Measurements from ENCODE around the gene NGDN.

The NGDN gene

GRCh38 chr14:23522643-23523198, 53.2 kb downstream of the NGDN start:
- no peak for TF ChIP-seq TAF1 (IDR thresholded peaks at IDR 0.05; ENCODE audit: borderline replicate concordance, insufficient read depth, low read length)
- no peak for TF ChIP-seq SIN3A (IDR thresholded peaks at IDR 0.05; ENCODE audit: borderline replicate concordance, insufficient read depth, low read length)
- TF ChIP-seq POLR2AphosphoS5 (IDR thresholded peaks at IDR 0.05; ENCODE audit: low read depth, low read length), result no peak
- TF ChIP-seq REST (IDR thresholded peaks at IDR 0.05; ENCODE audit: insufficient read depth in 1 of 2, low read depth in 2 of 2, low read length in 2 of 2), result no peak
- no peak for TF ChIP-seq FOXP2 (optimal IDR thresholded peaks at IDR 0.05; ENCODE audit: borderline replicate concordance, extremely low read depth, extremely low read length, insufficient read depth)

- TF ChIP-seq POLR2AphosphoS5 (IDR thresholded peaks at IDR 0.05; ENCODE audit: low read depth, low read length) (no peak), FOXP2 (optimal IDR thresholded peaks at IDR 0.05; ENCODE audit: borderline replicate concordance, extremely low read depth, extremely low read length, insufficient read depth) (no peak), SIN3A (IDR thresholded peaks at IDR 0.05; ENCODE audit: borderline replicate concordance, insufficient read depth, low read length) (no peak), REST (IDR thresholded peaks at IDR 0.05; ENCODE audit: insufficient read depth in 1 of 2, low read depth in 2 of 2, low read length in 2 of 2) (no peak), TAF1 (IDR thresholded peaks at IDR 0.05; ENCODE audit: borderline replicate concordance, insufficient read depth, low read length) (no peak)
Measured at GRCh38 chr14:23523229-23524016, 53.9 kb downstream of the NGDN start.

GRCh38 chr14:23524954-23525353, 55.5 kb downstream of the NGDN start:
- TF ChIP-seq TAF1 (IDR thresholded peaks at IDR 0.05; ENCODE audit: borderline replicate concordance, insufficient read depth, low read length) (no peak), POLR2AphosphoS5 (IDR thresholded peaks at IDR 0.05; ENCODE audit: low read depth, low read length) (no peak), REST (IDR thresholded peaks at IDR 0.05; ENCODE audit: insufficient read depth in 1 of 2, low read depth in 2 of 2, low read length in 2 of 2) (no peak), FOXP2 (optimal IDR thresholded peaks at IDR 0.05; ENCODE audit: borderline replicate concordance, extremely low read depth, extremely low read length, insufficient read depth) (no peak), SIN3A (IDR thresholded peaks at IDR 0.05; ENCODE audit: borderline replicate concordance, insufficient read depth, low read length) (no peak)

- TF ChIP-seq TAF1 (IDR thresholded peaks at IDR 0.05; ENCODE audit: borderline replicate concordance, insufficient read depth, low read length) (no peak), POLR2AphosphoS5 (IDR thresholded peaks at IDR 0.05; ENCODE audit: low read depth, low read length) (no peak), REST (IDR thresholded peaks at IDR 0.05; ENCODE audit: insufficient read depth in 1 of 2, low read depth in 2 of 2, low read length in 2 of 2) (no peak), FOXP2 (optimal IDR thresholded peaks at IDR 0.05; ENCODE audit: borderline replicate concordance, extremely low read depth, extremely low read length, insufficient read depth) (no peak), SIN3A (IDR thresholded peaks at IDR 0.05; ENCODE audit: borderline replicate concordance, insufficient read depth, low read length) (no peak)
Measured at GRCh38 chr14:23525611-23526010, 56.1 kb downstream of the NGDN start.

Data from PFSK-1 (cell line).